Measurements from ENCODE around the gene MRPL11.

DNA sequence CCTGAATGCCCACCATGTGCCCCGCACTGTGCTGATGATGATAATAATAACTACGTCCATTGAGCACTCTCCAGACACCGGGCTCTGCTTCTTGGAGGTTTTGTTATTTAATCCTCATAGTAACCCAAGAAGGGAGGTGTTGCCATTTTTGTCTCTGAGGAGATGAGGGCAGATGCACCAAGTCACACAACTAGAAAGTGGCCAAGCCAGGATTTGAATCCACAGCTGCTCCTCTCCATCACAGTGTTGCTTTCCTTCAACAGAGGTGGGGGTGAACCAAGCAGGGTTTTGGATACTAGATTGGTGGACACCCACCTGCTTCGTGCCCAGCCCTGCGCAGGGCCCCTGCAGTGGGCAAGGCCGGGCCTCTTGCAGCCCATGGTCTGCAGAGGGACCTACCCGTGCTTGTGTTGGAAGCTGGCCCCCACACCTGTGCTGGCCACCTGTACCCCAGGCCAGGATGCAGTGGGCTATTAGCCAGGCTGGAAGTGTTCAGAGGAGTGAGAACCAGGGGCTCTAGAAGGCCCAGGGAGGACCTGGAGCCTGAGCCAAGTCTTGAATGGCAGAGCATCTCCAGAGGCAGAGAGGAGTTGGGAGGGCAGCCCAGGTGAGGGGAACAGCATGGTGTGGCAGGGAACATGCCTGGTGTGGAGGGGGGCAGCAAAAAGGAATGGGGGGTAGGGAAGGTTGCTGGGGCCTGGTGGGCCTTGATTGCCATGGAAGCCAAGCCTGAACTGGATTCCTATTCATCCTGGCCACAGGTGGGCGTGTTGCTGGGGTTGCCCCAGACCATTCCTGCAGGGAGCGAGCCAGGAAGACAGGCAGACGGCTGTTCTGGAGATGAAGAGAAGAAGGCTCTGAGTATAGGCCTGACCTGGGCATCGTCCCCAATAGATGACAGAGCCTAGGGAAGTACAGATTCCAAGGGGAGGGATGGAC is 38.9 kb upstream of the MRPL11 start:
- TF ChIP-seq, protein P1, sequence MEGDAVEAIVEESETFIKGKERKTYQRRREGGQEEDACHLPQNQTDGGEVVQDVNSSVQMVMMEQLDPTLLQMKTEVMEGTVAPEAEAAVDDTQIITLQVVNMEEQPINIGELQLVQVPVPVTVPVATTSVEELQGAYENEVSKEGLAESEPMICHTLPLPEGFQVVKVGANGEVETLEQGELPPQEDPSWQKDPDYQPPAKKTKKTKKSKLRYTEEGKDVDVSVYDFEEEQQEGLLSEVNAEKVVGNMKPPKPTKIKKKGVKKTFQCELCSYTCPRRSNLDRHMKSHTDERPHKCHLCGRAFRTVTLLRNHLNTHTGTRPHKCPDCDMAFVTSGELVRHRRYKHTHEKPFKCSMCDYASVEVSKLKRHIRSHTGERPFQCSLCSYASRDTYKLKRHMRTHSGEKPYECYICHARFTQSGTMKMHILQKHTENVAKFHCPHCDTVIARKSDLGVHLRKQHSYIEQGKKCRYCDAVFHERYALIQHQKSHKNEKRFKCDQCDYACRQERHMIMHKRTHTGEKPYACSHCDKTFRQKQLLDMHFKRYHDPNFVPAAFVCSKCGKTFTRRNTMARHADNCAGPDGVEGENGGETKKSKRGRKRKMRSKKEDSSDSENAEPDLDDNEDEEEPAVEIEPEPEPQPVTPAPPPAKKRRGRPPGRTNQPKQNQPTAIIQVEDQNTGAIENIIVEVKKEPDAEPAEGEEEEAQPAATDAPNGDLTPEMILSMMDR (IDR thresholded peaks at IDR 0.05; ENCODE audit: insufficient read depth, low read length, poor library complexity, severe bottlenecking), result no peak
- no peak for TF ChIP-seq EZH2phosphoT487 (conservative IDR thresholded peaks at IDR 0.05; ENCODE audit: low read length)

Data from SU-DHL-6 (cell line).